Gastroesophageal sphincter (tissue), 3 donors: ENCODE results near the gene MEOX2.

ENCODE experiments used
- CTCF ChIP-seq, 4 experiments: fragments of 200-600 bp in 2 of 4; fragments of 450-650 bp in 2 of 4; sonication (generic) in 1 of 4; IDR thresholded peaks; one replicate each; pipeline ENCODE4 v1.5.1; 2017 to 2019; ENCODE audit warnings: antibody characterized with exemption in 4 of 4, mild to moderate bottlenecking in 2 of 4, moderate library complexity in 2 of 4
- POLR2A ChIP-seq, 2 donors: fragments of 450-650 bp; IDR thresholded peaks; one replicate each; pipeline ENCODE4 v1.6.1; 2017; ENCODE audit warnings: antibody characterized with exemption in 2 of 2, mild to moderate bottlenecking in 2 of 2, moderate library complexity in 1 of 2

DNA sequence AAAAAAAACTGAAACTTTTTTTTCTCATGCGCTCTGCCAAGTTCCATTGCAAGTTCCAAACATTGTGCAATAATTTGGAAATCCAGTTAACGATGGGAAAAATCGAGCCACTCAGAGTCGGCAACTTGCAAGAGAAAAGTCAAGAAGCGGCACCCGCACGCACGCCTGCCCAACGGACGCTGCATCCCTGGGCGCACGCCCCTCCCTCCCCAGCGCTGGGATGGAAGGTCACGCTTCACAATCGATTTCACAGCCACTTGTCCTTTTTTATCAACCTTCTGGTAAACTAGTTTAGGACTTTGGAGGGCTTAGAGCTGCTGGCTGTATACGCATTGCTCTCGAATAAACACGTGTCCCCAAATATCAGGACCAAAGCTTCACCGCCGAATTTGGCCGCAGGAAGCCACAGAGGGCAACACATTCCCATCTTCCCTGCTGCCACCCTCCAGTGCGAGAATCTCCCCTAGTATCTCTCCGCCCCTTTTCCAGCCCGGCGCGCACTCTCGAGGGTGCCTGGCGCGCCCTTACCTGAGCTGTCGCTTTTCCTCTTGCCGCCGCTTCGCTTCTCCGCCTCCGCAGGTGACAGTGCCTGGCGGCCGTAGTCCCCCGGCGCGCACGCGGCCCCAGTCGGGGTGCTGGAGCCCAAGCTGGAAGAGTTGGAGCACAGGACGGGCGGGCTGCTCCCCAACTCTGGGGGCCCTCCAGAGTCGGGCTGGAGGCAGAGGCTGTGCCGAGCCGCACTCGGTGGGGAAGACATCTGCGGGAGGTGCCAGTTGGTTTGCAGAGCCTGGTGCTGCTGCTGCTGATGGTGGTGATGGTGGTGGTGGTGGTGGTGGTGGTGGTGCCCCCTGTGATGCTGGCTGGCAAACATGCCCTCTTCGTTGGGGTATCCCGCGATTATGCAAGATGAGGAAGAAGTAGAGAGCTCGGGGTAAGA lies 857 bp downstream of the MEOX2 start:
- TF ChIP-seq POLR2A (IDR thresholded peaks at IDR 0.05) (no peak), CTCF (IDR thresholded peaks at IDR 0.05) (no peak)
